OCI-LY1 (cell line): ENCODE measurements around the gene PAN2.
"Not testable (repeated sequence)": the region's sequence is repeated elsewhere in the genome, so short reads cannot be mapped to it uniquely, and the experiment has no call there.

Source experiments
- H2AFZ ChIP-seq: fragments of 200-600 bp; sonication (generic), shearing (Covaris generic); 2 replicates; pipeline ENCODE4 v1.6.0; 2014; ENCODE audit warnings: antibody characterized with exemption, mild to moderate bottlenecking, low read length
- H3F3A ChIP-seq: fragments of 200-600 bp; sonication (generic), shearing (Covaris generic); 2 replicates; pipeline ENCODE4 v1.6.0; 2014; ENCODE audit warnings: mild to moderate bottlenecking, antibody characterized with exemption, low read length, moderate library complexity; ENCODE audit not compliant: insufficient read depth
- H3K27ac ChIP-seq: fragments of 200-600 bp; sonication (generic); 2 replicates; pipeline ENCODE4 v1.5.1; 2014; ENCODE audit warnings: low read length, mixed run types, mild to moderate bottlenecking, low read depth; ENCODE audit not compliant: poor library complexity, severe bottlenecking
- H3K27me3 ChIP-seq: fragments of 200-600 bp; sonication (generic); 2 replicates; pipeline ENCODE4 v1.6.0; 2014; ENCODE audit warnings: antibody characterized with exemption, mild to moderate bottlenecking, low read length, moderate library complexity; ENCODE audit not compliant: insufficient read depth
- H3K36me3 ChIP-seq: fragments of 200-600 bp; sonication (generic); 2 replicates; pipeline ENCODE4 v1.6.1; 2014; ENCODE audit warnings: mild to moderate bottlenecking, antibody characterized with exemption, low read length, moderate library complexity, mixed read lengths; ENCODE audit not compliant: insufficient read depth
- H3K4me1 ChIP-seq: fragments of 200-600 bp; sonication (generic); 2 replicates; pipeline ENCODE4 v1.5.1; 2014; ENCODE audit warnings: mild to moderate bottlenecking, low read length, moderate library complexity; ENCODE audit not compliant: insufficient read depth, severe bottlenecking
- H3K4me2 ChIP-seq: fragments of 200-600 bp; sonication (generic), shearing (Covaris generic); 2 replicates; pipeline ENCODE4 v1.6.1; 2014; ENCODE audit warnings: low read length
- H3K4me3 ChIP-seq: fragments of 200-600 bp; sonication (generic); 2 replicates; pipeline ENCODE4 v1.5.1; 2014; ENCODE audit warnings: low read length, low read depth, mild to moderate bottlenecking, mixed read lengths; ENCODE audit not compliant: poor library complexity, severe bottlenecking
- H3K79me2 ChIP-seq: fragments of 200-600 bp; shearing (Covaris generic); 2 replicates; pipeline ENCODE4 v1.6.1; 2016; ENCODE audit warnings: mixed run types, low read length, mixed read lengths; ENCODE audit not compliant: insufficient read depth
- H3K9ac ChIP-seq: fragments of 200-600 bp; sonication (generic), shearing (Covaris generic); 2 replicates; pipeline ENCODE4 v1.6.1; 2014; ENCODE audit warnings: mild to moderate bottlenecking, low read length, mixed read lengths
- H3K9me2 ChIP-seq: fragments of 200-600 bp; sonication (generic), shearing (Covaris generic); 2 replicates; pipeline ENCODE4 v1.6.1; 2014; ENCODE audit warnings: low read depth, mild to moderate bottlenecking, low read length, mixed read lengths
- H3K9me3 ChIP-seq: fragments of 200-600 bp; shearing (Covaris generic); 2 replicates; pipeline ENCODE4 v1.6.1; 2014; ENCODE audit warnings: low read length, mixed read lengths
- H4K20me1 ChIP-seq: fragments of 200-600 bp; sonication (generic), shearing (Covaris generic); 2 replicates; pipeline ENCODE4 v1.6.0; 2016; ENCODE audit warnings: mild to moderate bottlenecking, low read length; ENCODE audit not compliant: insufficient read depth
- EZH2 ChIP-seq: fragments of 200-600 bp; sonication (generic), shearing (Covaris generic); IDR thresholded peaks from 2 replicates; pipeline ENCODE4 v1.8.0; 2017; ENCODE audit warnings: borderline replicate concordance, mixed run types, mild to moderate bottlenecking, antibody characterized with exemption, low read length, moderate library complexity, mixed read lengths
- TF ChIP-seq, protein P1 (sequence below): fragments of 200-600 bp; sonication (generic), shearing (Covaris generic); IDR thresholded peaks from 2 replicates; pipeline ENCODE4 v1.5.1; 2017; ENCODE audit warnings: mild to moderate bottlenecking, antibody characterized with exemption, low read length, moderate library complexity, mixed read lengths

The PAN2 gene

DNA sequence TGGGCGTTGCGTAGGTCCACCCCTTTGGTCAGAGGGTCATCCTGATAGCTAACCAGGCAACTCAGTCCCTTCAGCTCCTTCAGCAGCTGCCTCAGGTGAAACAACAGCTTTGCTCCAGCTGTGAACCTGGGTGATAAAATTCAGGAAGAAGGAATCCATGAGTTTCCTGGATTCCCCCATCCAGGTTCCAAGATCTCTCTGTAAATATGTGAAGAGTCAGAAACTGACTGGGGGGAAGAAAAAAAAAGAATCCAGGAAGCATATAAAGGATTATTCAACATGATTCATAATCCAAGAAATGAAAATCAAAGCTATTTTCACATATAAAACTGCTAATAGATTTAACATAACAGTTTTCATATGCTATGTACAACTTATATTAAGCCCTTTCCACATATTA is 17.5 kb upstream of the PAN2 start:
- H3F3A ChIP-seq = no peaks in the 10 kb centered on the region
- H4K20me1 ChIP-seq = no peaks in the 10 kb centered on the region
- H3K27ac ChIP-seq = no peak overlapping the region
- no peak overlapping the region for H3K4me2 ChIP-seq
- H3K9ac ChIP-seq = no peak overlapping the region
- no peaks in the 10 kb centered on the region for H3K9me2 ChIP-seq
- no peaks in the 10 kb centered on the region for H3K79me2 ChIP-seq
- H3K27me3 ChIP-seq = no peaks in the 10 kb centered on the region
- TF ChIP-seq, protein P1, sequence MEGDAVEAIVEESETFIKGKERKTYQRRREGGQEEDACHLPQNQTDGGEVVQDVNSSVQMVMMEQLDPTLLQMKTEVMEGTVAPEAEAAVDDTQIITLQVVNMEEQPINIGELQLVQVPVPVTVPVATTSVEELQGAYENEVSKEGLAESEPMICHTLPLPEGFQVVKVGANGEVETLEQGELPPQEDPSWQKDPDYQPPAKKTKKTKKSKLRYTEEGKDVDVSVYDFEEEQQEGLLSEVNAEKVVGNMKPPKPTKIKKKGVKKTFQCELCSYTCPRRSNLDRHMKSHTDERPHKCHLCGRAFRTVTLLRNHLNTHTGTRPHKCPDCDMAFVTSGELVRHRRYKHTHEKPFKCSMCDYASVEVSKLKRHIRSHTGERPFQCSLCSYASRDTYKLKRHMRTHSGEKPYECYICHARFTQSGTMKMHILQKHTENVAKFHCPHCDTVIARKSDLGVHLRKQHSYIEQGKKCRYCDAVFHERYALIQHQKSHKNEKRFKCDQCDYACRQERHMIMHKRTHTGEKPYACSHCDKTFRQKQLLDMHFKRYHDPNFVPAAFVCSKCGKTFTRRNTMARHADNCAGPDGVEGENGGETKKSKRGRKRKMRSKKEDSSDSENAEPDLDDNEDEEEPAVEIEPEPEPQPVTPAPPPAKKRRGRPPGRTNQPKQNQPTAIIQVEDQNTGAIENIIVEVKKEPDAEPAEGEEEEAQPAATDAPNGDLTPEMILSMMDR = no peak
- no peak for TF ChIP-seq EZH2
- H3K36me3 ChIP-seq = peaks cover 80% of the 10 kb centered on the region
- H2AFZ ChIP-seq = no peak overlapping the region
- H3K4me3 ChIP-seq = no peak overlapping the region
- H3K9me3 ChIP-seq = no peaks in the 10 kb centered on the region
- H3K4me1 ChIP-seq = no peaks in the 10 kb centered on the region

DNA sequence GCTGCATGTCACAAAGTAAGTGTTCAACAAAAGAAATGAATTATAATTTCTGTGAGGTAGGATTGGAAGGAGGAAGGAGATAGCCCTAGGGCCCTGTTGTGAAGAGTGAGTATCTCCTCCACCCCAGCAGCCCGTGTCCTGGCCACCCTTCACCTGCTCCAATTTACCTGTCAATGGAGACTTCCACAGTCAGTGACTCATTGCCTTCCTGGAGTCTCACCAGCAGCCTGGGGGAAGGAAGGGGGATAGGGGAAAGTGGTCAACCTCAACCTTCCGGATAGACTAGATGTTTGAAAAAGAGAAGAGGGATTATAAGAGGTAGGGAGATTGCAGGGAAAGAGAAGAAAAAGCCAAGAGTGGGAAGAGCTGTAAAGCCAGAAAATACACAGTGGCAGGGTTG is 16.9 kb upstream of the PAN2 start:
- no peaks in the 10 kb centered on the region for H3K27me3 ChIP-seq
- no peaks in the 10 kb centered on the region for H3K9me3 ChIP-seq
- no peak overlapping the region for H2AFZ ChIP-seq
- no peak overlapping the region for H3K27ac ChIP-seq
- H3K9ac ChIP-seq = no peak overlapping the region
- no peaks in the 10 kb centered on the region for H4K20me1 ChIP-seq
- H3K79me2 ChIP-seq = no peaks in the 10 kb centered on the region
- no peaks in the 10 kb centered on the region for H3K4me1 ChIP-seq
- no peaks in the 10 kb centered on the region for H3F3A ChIP-seq
- no peaks in the 10 kb centered on the region for H3K9me2 ChIP-seq
- H3K4me3 ChIP-seq = no peak overlapping the region
- TF ChIP-seq EZH2 = no peak
- TF ChIP-seq, protein P1 = no peak
- H3K4me2 ChIP-seq = no peak overlapping the region
- H3K36me3 ChIP-seq = peaks cover 80% of the 10 kb centered on the region

DNA sequence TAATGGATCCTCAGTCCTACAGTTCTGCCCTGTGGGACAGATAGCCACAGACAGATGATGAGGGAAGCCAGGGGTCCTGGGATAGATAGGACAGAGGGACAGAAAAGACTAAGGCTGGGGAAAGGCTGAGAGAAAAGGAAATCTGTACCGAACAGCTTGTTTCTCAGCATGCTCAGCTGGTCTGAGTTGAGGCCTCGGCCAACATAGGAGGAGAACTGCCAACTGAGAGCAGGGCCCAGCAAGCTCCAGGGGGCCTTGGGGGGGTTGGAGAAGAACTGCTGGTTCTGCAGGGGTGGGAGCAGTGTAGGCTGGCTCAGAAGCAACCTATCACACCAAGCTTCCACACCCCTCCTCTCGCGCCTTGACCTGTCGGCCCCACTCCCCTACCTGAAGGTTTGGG is 15.0 kb upstream of the PAN2 start:
- TF ChIP-seq EZH2 = no peak
- TF ChIP-seq, protein P1 = no peak
- Histone ChIP-seq H3K9me3 (no peaks in the 10 kb centered on the region), H3K4me3 (no peak overlapping the region), H3K9me2 (no peaks in the 10 kb centered on the region), H3K27me3 (no peaks in the 10 kb centered on the region), H3F3A (no peaks in the 10 kb centered on the region), H3K9ac (no peak overlapping the region), H3K36me3 (peaks cover 71% of the 10 kb centered on the region), H3K79me2 (no peaks in the 10 kb centered on the region), H2AFZ (no peak overlapping the region), H3K4me1 (no peaks in the 10 kb centered on the region), H3K4me2 (no peak overlapping the region), H4K20me1 (no peaks in the 10 kb centered on the region), H3K27ac (no peak overlapping the region)

DNA sequence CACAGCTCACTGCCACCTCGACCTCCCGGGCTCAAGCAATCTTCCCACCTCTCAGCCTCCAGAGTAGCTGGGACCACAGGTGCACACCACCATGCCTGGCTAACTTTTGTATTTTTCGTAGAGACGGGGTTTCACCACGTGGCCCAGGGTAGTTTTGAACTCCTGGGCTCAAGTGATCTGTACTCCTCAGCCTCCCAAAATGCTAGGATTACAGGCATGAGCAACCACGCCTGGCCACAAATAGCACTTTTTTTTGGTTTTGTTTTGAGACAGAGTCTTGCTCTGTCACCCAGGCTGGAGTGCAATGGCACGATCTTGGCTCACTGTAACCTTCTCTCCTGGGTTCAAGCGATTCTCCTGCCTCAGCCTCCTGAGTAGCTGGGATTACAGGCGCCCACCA is 13.5 kb upstream of the PAN2 start:
- peaks cover 70% of the 10 kb centered on the region for H3K36me3 ChIP-seq

More for the DNA sequence above, 13.5 kb upstream of the PAN2 start:
- H3K4me3 ChIP-seq, H2AFZ ChIP-seq, H3K9me3 ChIP-seq, H3K27me3 ChIP-seq, H4K20me1 ChIP-seq, H3K27ac ChIP-seq, H3K9me2 ChIP-seq, H3F3A ChIP-seq, H3K4me2 ChIP-seq, H3K4me1 ChIP-seq, H3K9ac ChIP-seq, H3K79me2 ChIP-seq: not testable (repeated sequence)
